ES-I3 (cell line): Measurements from ENCODE around the gene GJB6.

Experiments used
- H3K36me3 ChIP-seq: 2 replicates; pipeline ENCODE4 v1.6.1; 2013; ENCODE audit warnings: mild to moderate bottlenecking, low read length, control low read depth, moderate library complexity; ENCODE audit not compliant: insufficient read depth
- H3K4me1 ChIP-seq: 2 replicates; pipeline ENCODE4 v1.6.1; 2013; ENCODE audit warnings: mild to moderate bottlenecking, control low read depth, low read length; ENCODE audit not compliant: insufficient read depth
- H3K9ac ChIP-seq: 2 replicates; pipeline ENCODE4 v1.6.1; 2013; ENCODE audit warnings: low read depth, mild to moderate bottlenecking, low read length, moderate library complexity
- H3K9me3 ChIP-seq: 2 replicates; pipeline ENCODE4 v1.6.1; 2013; ENCODE audit warnings: mild to moderate bottlenecking, low read length, moderate library complexity; ENCODE audit not compliant: control insufficient read depth, insufficient read depth

The GJB6 gene

DNA sequence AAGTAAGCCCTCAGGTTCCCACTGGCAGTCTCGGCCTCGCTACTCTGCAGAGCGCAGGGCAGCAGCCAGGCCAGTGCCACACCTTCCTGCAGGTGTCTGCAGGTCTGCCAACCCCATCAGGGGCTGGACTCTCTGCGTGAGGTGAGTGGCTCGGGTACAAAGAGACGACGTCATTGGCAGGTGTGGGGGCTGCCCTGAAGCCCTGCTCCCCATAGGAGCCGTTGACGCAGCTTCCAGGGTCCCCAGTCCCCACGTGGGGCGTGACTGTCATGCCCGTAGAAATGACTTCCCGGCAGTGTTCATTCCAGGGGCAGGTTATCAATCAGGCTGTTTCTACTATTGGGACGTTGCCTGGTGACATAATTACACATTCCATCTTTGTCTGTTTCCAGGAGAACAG, 15.3 kb upstream of the GJB6 start:
- Histone ChIP-seq H3K9ac (no peak overlapping the region), H3K9me3 (no peaks in the 10 kb centered on the region), H3K36me3 (no peaks in the 10 kb centered on the region)

DNA sequence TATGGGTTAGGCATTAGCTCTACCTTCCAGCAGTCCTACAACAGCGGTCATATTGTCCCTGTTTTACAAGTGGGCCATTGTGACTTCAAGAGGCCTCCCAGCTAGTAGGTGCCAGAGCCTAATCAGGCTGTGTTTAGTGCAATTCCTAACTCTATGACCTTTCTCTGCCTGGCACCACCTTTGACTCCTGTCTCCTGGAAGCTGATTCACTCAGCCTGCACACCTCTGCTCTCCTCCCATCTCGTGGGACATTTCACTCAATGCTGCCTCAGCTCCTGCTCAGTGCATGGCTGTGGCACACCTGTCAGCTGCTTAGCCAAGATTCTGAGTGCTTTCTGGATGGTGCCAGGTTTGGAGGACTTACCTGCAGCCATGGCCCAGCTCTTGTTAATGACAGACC, 9.5 kb upstream of the GJB6 start:
- Histone ChIP-seq H3K4me1 (no peaks in the 10 kb centered on the region), H3K36me3 (no peaks in the 10 kb centered on the region), H3K9ac (no peak overlapping the region), H3K9me3 (no peaks in the 10 kb centered on the region)

More for the DNA sequence above, 15.3 kb upstream of the GJB6 start:
- no peaks in the 10 kb centered on the region for H3K4me1 ChIP-seq

DNA sequence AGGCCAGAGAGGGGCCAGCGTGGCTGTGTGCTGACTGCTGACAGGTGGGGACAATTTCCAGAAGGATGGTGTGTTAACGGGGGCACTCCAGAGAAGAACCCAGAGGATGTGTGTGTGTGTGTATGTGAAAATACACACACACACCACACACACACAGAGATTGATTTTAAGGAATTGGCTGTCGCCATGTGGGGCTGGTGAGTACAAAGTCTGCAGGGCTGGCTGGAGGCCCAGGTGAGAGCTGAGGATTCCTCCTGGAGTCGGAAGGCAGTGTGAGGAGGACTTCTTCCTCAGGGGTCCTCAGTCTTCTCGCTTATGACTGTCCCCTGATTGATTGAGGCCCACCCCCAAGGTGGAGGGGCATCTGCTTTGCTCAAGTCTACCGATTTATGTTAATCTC, 7.6 kb upstream of the GJB6 start:
- Histone ChIP-seq H3K36me3 (no peaks in the 10 kb centered on the region), H3K9me3 (no peaks in the 10 kb centered on the region), H3K9ac (no peak overlapping the region), H3K4me1 (no peaks in the 10 kb centered on the region)

DNA sequence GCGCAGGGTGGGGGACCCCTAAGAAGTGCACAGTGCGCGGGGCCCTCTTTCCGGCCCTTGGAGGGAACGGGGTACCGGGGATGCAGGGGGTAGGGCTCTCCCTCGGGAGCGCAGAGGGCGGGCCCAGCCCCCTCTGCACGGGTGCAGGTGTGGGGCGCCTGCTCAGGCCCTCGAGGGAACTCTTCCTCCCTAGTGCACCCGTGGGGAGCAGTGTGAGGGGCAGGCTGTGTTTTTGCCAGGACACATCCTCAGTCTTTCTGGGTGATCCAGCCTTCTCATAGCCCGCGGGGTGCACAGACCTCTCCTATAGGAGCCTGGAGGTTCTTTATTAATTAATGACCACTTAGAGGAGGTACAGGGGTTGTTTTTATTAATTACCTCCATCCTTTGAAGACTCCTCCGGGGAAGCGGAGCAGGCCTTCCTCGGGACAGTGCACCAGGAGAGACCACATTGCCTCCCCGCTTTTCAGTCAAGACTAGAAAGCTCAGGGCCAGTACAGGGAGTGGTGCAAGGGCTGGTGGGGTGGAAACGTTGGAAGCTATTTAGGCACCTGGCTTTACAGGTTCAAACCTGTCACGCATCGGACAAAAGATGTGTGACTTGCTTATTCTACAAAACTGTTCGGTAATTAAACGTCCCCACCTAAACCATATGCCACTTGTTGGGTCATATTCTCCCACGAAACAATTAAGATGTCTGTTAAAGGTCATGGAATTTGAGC, 598 bp upstream of the GJB6 start:
- Histone ChIP-seq H3K4me1 (no peaks in the 10 kb centered on the region), H3K9ac (peak overlapping the region; percentile 53; the same call in 1 of the 2 replicates), H3K9me3 (no peaks in the 10 kb centered on the region; the same call in 1 of the 2 replicates), H3K36me3 (no peaks in the 10 kb centered on the region)

DNA sequence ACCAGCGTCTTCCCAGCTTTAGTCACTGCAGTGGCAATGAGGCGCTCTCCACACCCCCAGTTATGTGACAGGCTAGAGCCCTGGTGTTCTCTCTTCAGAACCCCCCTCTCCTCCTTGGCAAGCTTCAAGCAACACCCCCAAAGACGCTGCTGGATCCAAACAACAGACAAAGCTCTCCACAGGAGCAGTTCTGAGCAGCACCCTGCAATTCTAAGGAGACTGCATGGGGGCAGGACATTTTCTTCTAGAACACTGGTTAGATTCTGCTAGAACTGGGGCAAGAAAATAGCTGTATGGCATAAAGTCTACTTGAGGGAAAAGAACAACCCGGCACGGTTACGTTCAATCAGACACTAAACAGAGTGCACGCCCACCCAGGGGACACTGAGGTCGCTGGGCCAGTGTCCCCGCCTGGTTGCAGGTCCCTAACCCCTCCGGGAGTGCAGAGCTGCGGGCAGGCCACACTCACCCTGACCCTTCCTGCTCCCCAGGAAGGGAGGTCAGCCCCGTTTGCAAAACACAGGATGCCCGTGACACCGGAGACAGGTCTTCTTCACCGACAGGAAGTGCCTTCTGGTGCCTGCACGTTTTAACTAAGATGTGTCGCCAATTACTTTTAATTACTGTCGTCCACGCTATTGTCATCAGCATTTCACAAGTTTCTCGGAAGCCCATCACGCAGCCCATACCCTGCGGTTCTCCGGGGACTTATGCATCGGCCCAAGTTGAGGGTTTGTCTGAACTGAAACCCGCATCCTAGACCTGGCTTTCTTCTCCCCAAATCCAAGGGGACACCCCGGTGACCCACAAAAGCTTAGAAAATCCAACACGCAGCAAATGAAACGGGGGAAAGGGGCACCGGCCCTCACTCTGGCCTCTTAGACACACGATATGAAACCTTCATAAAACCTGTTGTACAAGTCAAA, 943 bp downstream of the GJB6 start:
- Histone ChIP-seq H3K36me3 (no peaks in the 10 kb centered on the region), H3K4me1 (no peaks in the 10 kb centered on the region), H3K9ac (peak overlapping the region; percentile 53; the same call in 1 of the 2 replicates), H3K9me3 (no peaks in the 10 kb centered on the region; the same call in 1 of the 2 replicates)

DNA sequence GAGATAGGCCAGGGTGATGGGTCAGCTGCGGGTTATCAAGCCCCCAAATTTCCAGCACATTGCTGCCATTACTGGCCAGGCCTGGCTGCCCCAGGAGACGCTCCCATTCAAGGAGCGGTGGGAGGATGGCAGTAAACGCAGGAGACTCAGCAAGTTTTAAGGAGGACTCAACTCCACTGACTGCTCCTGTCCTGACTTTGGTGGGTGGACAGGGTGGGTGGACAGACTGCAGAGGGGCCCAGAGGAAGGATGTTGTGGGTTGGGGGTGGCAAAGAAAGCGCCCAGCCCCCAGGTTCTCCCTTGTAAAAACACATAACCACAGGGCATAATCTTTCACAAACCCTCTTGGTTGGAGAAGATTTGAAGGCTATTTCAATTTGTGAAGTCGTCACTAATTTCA, 4.4 kb downstream of the GJB6 start:
- Histone ChIP-seq H3K36me3 (no peaks in the 10 kb centered on the region), H3K4me1 (no peaks in the 10 kb centered on the region), H3K9me3 (no peaks in the 10 kb centered on the region; the same call in 1 of the 2 replicates), H3K9ac (no peak overlapping the region)

DNA sequence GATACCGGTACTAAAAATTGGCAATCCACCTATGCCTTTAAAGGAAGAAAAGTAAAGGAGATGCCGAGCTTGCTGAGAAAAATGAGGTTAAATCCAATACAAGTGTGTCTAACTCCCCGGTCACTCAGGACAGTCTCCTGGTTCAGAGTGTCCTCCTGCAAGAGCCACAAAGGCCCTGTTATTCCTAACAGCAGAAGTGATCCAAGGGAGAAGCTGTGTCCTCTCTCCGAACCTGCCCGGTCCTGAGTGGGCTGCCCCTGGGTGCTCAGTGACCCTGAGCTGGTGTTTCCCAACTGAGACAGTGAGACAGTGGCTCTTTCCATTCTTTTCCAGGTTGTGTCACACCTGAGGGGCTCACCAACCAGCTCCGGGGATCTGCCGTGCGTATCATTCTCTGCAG, 4.8 kb downstream of the GJB6 start:
- Histone ChIP-seq H3K4me1 (no peaks in the 10 kb centered on the region), H3K36me3 (no peaks in the 10 kb centered on the region), H3K9me3 (no peaks in the 10 kb centered on the region; the same call in 1 of the 2 replicates), H3K9ac (no peak overlapping the region)

DNA sequence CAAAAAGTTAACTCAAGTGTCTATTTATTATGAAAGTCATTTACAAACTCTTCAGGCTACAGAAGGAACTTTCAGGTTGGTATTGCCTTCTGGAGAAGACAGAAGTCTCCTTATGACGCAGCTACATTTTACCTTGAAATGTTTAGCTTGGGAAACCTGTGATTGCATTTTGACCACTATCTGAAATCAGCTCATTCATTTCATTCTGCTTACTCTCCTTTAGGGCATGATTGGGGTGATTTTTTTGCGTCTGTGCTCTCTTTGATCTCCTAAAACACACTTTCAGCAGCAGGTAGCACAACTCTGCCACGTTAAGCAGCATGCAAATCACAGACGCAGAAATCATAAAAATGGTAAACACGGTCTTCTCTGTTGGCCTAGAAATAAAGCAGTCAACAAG, 9.6 kb downstream of the GJB6 start:
- H3K36me3 ChIP-seq, result no peaks in the 10 kb centered on the region
- H3K4me1 ChIP-seq, result no peaks in the 10 kb centered on the region
- no peak overlapping the region for H3K9ac ChIP-seq
- no peaks in the 10 kb centered on the region for H3K9me3 ChIP-seq

DNA sequence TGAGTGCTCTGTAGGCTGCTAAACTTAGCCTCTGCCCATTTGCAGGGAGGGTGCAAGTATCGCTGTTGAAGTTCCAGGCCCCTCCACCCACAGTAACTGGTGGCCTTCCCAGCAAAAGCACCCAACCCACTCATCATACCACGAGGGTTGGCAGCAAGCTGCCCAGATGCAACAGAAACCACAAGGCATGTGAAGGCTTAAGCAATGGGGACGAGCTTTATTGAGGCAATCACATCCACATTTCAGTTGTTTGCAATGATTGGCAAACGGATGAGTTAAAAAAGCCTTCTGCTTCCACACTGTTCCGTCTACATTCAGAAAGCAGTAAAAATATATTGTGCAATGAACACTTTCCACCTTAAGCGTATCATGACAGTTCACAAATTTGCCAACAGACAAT, 10.3 kb downstream of the GJB6 start:
- no peak overlapping the region for H3K9ac ChIP-seq
- H3K9me3 ChIP-seq, result no peaks in the 10 kb centered on the region
- no peaks in the 10 kb centered on the region for H3K4me1 ChIP-seq
- H3K36me3 ChIP-seq, result no peaks in the 10 kb centered on the region

DNA sequence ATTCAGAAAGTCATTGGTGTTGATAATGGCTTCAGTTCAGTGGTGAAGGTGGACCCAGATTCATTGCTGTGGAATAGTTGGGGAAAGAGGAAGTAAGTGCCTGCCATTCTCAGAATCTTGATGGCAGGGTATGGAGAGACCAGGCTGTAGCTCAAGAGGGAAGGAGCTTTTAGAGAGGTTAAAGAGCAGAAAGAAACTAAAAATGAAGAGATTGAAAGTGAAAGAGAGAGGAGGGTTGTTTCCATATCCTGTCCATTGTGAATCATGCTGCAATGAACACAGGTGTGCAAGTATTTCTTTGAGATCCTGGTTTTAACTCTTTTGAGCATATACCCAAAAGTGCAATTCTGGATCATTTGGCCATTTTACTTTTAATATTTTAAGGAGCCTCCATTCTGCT, 12.5 kb downstream of the GJB6 start:
- Histone ChIP-seq H3K36me3 (no peaks in the 10 kb centered on the region), H3K9ac (no peak overlapping the region), H3K4me1 (no peaks in the 10 kb centered on the region), H3K9me3 (no peaks in the 10 kb centered on the region)

DNA sequence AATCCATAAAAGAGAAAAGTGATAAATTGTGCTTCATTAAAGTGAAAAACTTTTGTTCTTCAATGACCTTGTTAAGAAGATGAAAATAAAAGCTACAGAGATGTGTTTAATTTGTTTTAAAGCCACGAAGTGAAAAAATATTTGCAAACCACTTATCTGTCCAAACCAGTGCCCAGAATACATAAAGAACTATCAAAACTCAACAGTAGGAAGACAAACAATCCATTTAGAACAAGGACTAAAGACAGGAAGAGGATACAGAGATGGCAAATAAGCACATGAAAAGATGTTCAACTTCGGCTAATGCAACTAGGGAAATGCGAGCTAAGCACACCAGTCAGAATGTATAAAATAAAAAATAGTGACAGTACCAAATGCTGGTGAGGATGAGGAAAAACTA, 15.0 kb downstream of the GJB6 start:
- no peaks in the 10 kb centered on the region for H3K36me3 ChIP-seq
- H3K9me3 ChIP-seq, result no peaks in the 10 kb centered on the region
- no peak overlapping the region for H3K9ac ChIP-seq
- no peaks in the 10 kb centered on the region for H3K4me1 ChIP-seq

DNA sequence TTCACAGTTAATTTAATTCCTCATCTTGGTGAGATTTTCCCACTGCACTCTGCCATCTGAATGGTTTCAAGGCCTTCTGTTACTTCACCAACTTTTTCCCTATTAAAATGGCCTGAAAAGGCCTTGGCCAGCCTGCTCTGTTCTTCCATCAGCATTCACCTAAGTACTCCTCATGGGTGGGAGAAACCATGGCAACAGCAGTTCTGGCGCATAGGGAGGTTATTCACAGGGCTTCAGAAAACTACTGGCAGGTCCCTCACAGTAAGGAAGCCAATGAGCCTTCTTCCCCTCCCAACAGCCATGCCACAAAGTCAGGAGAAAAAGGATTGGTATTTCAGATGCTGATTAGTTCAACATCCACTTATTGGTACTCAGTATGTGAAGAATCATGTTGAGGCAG, 22.2 kb downstream of the GJB6 start:
- Histone ChIP-seq H3K9ac (no peak overlapping the region), H3K4me1 (no peaks in the 10 kb centered on the region), H3K36me3 (no peaks in the 10 kb centered on the region), H3K9me3 (no peaks in the 10 kb centered on the region)

DNA sequence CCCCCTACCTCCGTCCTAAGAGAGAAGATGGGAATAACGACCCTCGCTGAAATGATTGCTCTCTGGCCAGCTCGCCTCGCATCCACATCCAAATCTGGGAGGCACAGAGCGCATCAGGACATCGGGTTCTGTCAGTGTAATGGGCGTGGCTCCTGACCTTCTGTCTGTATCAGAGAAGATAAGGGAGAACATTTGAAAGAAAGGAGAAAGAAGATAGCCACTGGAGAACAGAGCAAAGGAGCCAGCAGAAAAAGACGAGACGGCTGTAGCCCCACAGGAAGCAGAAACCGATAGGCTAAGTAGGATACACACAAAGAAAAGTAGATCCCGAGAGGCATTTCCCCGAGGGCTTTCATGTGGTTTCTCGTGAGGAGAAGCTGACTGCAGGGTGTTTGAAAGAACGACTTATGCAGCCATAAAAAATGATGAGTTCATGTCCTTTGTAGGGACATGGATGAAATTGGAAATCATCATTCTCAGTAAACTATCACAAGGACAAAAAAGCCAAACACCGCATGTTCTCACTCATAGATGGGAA, 25.4 kb downstream of the GJB6 start:
- Histone ChIP-seq H3K4me1 (no peaks in the 10 kb centered on the region), H3K9ac (no peak overlapping the region), H3K36me3 (no peaks in the 10 kb centered on the region), H3K9me3 (no peaks in the 10 kb centered on the region; the same call in 1 of the 2 replicates)

DNA sequence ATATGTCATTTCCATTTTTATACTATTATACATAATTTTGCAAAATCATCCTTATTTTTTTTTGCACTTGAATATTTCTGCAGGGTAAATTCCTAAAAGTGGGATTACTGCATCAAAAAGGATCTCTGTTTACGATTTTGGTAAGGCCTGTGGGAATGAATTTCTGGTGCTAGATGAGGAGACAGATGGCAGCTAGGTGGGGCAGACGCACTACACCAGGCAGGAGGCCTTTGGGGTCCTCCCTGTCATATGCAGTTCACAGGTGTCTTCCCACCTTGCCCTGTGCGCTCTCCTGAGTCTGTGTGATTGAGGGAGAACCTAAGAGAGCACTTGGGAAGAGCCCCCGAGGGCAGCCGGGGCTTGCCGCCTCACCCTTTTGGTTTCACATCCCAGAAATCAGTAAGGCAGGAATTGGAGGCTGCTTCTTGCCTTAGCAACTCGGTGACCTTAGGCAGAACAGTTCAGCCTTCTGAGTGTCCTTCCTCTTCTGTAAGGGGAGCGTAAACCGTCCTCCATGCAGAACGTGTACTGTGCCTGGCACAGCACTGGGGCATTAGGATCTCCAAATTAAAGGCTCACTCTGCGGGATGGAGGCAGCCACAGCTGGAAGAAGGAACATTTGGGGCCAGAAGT, 25.9 kb downstream of the GJB6 start:
- no peak overlapping the region for H3K9ac ChIP-seq
- no peaks in the 10 kb centered on the region for H3K4me1 ChIP-seq
- no peaks in the 10 kb centered on the region; the same call in 1 of the 2 replicates for H3K9me3 ChIP-seq
- no peaks in the 10 kb centered on the region for H3K36me3 ChIP-seq
